Measurements from ENCODE around the gene RHEX. TPM values are rescaled to one million over a fixed set of nuclear protein-coding genes. Genes with fewer than 3 reads are reported as not detected.

Gene RHEX
- not detected in 2 replicates for total RNA-seq

GRCh38 chr1:206052919-206053610 is at the start of gene RHEX:
Gene RHEX, plus strand, starts transcription at chr1:206053173. Its CDS starts 44,656 bp downstream, at chr1:206097829.

GRCh38 chr1:206023695-206024094 is 29.3 kb upstream of the RHEX start, which contains the start of gene CTSE:
Gene CTSE, minus strand, starts transcription at chr1:206023895. Its CDS starts 104 bp downstream, at chr1:206023791.

DNA sequence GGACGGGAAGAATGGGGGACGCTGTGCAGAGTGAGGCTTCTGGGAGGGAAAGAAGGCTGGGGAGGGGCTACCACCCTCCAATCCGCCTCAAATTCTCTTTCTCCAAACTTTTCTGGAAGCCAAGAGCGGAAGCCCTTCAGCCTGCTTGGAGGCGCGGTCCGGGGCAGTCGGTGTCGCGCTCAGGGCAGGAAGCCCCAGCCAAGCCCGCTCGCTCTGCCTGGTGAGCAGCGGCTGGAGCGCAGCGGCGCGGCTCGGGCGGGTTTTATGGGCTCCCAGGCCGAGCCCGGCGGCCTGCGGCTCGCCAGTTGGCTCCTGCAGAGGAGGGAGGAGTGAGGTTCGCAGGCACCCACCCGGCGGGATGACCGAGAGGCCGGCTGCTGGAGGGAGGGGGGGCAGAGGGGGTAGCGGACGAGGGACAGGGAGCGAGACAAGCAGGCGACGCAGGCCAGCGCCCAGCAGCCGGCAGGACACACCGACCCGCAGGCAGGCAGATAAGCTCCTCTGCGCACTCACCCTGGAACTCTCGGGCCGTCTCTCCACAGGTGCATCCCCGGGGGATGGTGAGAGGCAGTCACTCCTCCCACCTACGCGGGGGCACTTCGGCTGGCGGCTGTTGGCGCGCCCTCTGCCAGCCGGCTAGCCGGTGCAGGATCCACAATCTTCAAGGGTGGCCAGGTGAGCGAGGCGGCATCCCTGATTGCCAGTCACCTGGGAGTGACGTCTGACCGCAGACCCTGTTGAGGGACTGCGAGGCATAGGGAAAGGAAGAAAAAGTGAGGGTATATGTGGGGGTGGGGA is 64.4 kb downstream of the RHEX start, which contains the start of gene AVPR1B:
TSS of gene AVPR1B (minus strand) at position 238 of the 798 bp plus-strand sequence. CDS start 498 bp downstream, outside the sequence.

Small RNA genes lying within 50 kb of the gene (small RNA-seq; reads per million reads assigned to genes)
- gene RF00271, result not detected

Other genes starting within 250 kb of the RHEX start
- gene SLC41A1, start 240.0 kb upstream of the RHEX start, total RNA-seq, result 25.7 and 30.3 TPM in 2 replicates
- gene PM20D1, start 203.0 kb upstream of the RHEX start, total RNA-seq, result 0.11 TPM in 1 of 2 replicates, not detected in the other
- gene SLC26A9, start 109.7 kb upstream of the RHEX start, total RNA-seq, result under 0.01 TPM in 1 of 2 replicates, not detected in the other
- gene RAB7B, start 49.8 kb upstream of the RHEX start, total RNA-seq, result 11.6 and 19.9 TPM in 2 replicates
- gene CTSE, start 29.3 kb upstream of the RHEX start, total RNA-seq, result not detected in 2 replicates
- gene AVPR1B, start 64.2 kb downstream of the RHEX start, total RNA-seq, result not detected in 2 replicates
- 1.8 and 2.0 TPM in 2 replicates for gene FAM72A, start 149.7 kb downstream of the RHEX start, total RNA-seq
- gene SRGAP2, start 150.4 kb downstream of the RHEX start, total RNA-seq, result 67.7 and 71.9 TPM in 2 replicates